Skin epidermis (tissue), 12 donors: ENCODE results near the gene DIO1.
"Not testable (repeated sequence)": the region's sequence is repeated elsewhere in the genome, so short reads cannot be mapped to it uniquely, and the experiment has no call there.

Experiments
- H3K27ac ChIP-seq, 21 experiments: fragments of 200-600 bp; sonication (generic) in 11 of 21; one replicate each; pipeline ENCODE4 v1.5.0; 2020; ENCODE audit warnings: mild to moderate bottlenecking in 3 of 21, inconsistent platforms in 2 of 21, moderate library complexity in 2 of 21
- H3K4me3 ChIP-seq, 7 experiments: fragments of 200-600 bp; sonication (generic) in 2 of 7; one replicate each; pipeline ENCODE4 v1.5.0; 2020; ENCODE audit warnings: inconsistent platforms in 2 of 7, mild to moderate bottlenecking in 2 of 7, moderate library complexity in 1 of 7

The DIO1 gene

DNA sequence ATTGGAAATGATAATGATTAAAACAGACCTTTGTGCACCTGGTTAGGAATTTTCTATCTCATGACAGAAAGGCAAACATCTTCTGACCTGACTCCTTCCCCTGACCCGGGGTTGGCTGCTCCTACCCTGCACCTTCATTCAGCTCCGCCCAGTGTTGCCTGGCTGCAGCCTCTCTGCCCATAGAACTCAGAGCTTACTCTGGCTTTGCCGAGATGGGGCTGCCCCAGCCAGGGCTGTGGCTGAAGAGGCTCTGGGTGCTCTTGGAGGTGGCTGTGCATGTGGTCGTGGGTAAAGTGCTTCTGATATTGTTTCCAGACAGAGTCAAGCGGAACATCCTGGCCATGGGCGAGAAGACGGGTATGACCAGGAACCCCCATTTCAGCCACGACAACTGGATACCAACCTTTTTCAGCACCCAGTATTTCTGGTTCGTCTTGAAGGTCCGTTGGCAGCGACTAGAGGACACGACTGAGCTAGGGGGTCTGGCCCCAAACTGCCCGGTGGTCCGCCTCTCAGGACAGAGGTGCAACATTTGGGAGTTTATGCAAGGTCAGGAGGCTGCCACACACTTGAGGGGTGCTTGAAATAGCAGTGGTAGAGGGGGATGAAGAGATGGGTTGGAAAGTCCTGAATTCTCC lies at the start of gene DIO1:
TSS of gene DIO1 (plus strand) at position 189 of the 638 bp plus-strand sequence. CDS start at position 213, 24 bp downstream.
- H3K27ac ChIP-seq, result peak within 1 kb of the TSS in 2 of 21 experiments; percentile 22 to 54
- H3K4me3 ChIP-seq, result no peak within 1 kb of the TSS

DNA sequence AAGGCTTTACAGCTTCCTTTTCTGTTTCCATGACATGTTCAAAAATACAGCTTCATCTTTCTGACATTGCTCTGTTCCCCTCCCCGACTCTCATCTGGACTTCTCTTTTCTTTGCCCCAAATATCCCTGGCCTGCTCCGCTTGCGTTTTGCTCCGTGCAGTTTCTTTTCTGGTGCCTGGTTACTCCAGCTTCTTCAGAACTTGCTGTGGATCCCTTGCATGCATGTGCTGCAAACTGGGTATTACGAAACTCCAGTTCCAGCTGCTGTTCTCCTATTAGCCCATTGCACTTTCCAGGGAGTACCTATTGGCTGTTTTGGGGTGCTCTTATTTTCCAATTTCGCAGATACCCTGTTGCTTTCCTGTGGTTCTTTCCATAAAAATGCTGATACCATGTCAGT lies 46.0 kb upstream of the DIO1 start:
- Histone ChIP-seq H3K27ac (no peak overlapping the region), H3K4me3 (no peak overlapping the region)

DNA sequence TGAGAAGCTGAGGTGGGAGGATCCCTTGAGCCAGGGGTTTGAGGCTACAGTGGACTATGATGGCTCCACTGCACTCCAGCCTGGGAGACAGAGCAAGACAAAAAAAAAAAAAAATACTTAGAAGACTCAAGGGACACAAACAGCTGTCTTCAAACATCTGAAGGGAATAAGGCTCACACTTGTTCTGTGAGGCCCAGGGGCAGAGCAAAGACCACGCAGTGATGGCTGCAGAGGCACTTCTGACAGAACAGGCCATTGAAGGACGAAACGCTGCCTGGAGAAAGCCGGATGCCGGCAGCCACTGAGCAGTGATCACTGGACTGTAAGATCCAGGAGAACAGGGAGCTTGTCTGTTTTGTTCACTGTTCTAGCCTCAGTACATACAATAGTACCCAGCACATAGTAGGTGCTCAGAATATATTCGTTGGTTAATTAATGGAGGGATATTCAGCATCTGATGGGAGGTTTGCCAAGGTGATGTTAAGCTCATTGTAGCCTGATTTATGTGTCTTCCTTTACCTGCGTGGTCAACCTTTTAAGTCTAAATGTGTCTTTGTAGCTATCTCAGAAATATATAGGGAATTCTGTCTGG lies 43.8 kb upstream of the DIO1 start:
- no peak overlapping the region for H3K4me3 ChIP-seq
- no peak overlapping the region for H3K27ac ChIP-seq

DNA sequence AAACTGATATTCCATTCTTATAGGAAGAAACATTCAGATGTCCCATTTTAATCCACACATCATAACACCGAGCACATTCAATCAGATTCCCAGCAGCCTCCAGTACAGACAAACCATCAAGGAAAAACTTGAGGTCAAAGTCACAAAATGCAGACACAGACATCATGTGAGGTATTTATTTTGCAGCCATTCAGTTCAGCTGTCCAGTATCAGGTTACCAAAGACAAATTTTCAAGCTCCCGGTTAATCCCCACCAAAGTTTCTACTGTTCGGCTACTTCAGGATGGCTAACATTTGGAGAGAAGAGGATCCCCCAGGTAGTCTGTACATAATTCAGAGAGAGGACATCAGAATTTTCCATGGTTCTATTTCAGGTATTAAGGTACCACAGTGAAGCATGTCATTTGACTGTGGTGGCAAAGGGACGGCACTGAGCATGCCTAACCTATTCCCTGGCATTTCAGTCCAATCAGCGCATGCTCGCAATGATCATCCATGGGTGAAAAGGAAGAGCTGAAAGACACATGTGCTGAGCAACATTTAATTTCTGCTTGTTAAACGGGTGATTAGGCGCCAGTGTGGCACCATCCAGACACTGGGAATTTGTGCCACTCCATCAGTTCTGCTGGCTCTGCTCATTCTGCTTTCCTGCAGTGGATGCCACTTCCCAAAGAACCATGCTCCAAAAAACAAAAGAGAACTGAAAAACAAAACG lies 42.3 kb upstream of the DIO1 start:
- no peak overlapping the region for H3K27ac ChIP-seq
- H3K4me3 ChIP-seq, result no peak overlapping the region

DNA sequence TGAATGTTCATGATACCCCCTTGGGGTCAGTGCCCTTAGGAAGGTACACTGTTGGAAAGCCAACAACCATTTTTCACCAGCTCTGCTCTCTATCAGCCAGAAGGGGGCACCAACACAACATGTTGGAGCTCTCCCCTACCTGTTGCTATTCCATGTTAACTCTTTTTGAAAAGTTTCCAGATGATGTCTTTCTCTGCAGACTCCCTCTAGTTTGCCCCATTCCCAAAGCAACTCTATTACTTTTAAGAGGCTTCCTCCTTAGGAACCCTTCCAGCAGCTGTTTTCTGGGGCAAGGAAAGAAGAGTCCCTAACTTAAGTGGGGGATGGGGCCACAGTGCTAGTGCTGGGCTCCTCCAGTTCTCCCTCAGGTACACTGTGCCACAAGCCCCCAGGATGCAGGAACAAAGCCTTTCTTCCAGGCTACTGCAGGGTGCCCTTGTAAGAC lies 33.0 kb upstream of the DIO1 start:
- no peak overlapping the region for H3K4me3 ChIP-seq

DNA sequence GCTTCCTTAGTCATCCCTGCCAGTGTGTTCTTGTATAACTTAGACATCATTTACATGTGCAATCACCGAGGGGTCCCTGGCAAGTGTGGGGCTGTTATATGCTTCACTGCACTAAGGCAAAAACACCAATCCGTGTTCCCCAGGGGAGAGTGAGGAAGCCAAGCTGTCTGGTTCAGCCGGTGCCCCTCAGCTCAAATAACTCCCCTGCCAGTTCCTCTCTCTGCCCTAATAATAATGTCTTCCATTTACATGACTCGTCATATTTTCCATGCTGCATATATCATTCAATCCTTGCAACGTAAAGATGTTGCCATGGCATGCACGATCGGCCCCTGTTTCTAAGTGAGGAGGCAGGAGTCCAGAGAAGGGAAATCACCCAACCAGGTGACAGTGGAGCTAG lies 31.5 kb upstream of the DIO1 start:
- H3K27ac ChIP-seq, result no peak overlapping the region
- H3K4me3 ChIP-seq, result no peak overlapping the region

More for the DNA sequence above, 33.0 kb upstream of the DIO1 start:
- H3K27ac ChIP-seq, result no peak overlapping the region

DNA sequence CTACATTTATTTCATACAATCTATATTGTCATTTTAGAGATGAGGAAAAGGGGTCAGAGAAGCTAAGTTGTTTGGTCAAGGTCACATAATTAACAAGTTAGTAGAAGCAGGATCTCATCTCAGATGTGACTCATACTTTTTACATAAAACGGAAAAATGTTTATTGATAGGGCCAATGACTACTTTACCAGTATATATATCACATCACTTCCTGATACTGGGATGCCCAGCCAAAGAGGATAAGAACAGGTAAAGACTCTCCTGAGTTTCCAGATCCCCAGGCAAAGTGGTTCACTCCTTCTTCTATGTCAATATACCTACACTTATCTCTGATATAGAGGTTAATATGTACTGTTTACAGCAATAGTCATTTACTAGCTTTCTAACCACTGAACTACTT lies 25.4 kb upstream of the DIO1 start:
- H3K4me3 ChIP-seq, result no peak overlapping the region
- H3K27ac ChIP-seq, result no peak overlapping the region

DNA sequence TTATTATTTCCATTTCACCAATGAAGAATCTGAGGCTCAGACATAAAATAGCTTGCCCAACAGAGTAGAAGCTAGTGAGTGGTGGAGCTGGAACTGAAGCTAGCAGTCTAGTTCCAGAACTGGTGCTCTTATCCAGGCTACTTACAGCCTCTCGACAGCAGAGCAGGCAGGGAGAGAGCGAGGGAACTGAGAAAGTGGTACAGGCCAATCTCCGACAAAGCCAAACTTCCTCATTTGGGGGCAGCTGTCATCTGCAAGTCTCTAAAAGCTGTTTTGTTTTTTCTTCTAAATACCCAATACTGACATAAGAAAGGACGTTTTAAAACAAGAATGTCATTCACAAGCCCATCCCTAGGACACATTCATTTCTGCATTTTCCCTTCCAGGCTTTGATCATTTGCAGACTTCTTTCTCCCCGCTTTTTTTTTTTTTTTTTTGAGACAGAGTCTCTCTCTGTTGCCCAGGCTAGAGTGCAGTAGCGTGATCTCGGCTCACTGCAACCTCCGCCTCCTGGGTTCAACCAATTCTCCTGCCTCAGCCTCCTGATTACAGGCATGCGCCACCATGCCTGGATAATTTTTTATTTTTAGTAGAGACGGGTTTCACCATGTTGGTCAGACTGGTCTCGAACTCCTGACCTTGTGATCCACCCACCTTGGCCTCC lies 24.4 kb upstream of the DIO1 start:
- no peak overlapping the region for H3K27ac ChIP-seq
- H3K4me3 ChIP-seq, result no peak overlapping the region

DNA sequence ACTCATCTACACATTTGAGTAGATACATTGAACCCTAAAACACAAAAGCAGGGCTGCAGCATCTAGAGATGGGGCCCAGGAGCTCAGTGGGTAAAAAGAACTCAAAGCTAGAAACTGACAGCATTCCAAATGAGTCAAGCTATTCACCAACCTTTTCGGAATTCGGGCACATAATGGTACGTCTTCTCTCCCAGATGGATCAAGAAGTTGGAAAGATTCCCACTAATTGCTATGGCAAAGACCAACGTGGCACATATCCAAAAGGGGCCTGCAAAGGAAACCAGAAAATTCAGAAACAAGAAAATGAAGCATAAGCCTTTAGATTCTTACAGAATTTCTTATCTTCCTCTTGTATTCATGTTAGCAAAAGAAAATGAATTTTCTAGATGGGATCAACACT lies 22.8 kb upstream of the DIO1 start:
- H3K4me3 ChIP-seq, result no peak overlapping the region

DNA sequence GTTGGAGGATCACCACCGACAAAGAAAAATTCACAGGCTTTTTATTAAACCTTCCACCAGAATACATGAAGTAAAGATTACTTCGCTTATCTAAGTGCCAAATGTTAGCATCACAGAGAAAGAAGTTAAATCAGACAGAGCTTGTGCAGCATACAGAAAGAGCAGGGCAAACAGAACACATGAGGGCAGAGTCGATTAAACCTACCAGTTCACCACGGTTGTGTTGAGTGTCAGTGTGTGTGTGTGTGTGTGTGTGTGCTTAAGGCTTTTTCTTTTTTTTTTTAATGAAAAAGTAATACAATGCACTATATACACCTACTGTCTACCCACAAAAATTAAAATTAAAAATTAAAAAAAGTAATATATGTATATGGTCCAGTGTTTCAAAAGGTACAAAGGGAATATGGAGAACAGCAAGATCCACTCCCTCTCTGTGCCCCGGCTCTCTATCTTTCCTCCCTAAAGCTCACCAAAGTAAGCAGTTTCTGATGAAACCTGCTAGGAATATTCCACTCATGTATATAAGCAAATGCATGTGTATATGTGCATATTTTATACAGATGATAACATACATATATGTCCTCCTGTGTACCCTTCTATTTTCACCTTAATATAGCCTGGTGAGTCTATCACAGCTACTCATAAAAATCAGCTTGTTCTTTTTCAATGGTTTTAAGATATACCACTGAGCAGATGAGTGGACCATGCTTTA lies 22.1 kb upstream of the DIO1 start:
- Histone ChIP-seq H3K27ac (no peak overlapping the region), H3K4me3 (no peak overlapping the region)

More for the DNA sequence above, 22.8 kb upstream of the DIO1 start:
- no peak overlapping the region for H3K27ac ChIP-seq

DNA sequence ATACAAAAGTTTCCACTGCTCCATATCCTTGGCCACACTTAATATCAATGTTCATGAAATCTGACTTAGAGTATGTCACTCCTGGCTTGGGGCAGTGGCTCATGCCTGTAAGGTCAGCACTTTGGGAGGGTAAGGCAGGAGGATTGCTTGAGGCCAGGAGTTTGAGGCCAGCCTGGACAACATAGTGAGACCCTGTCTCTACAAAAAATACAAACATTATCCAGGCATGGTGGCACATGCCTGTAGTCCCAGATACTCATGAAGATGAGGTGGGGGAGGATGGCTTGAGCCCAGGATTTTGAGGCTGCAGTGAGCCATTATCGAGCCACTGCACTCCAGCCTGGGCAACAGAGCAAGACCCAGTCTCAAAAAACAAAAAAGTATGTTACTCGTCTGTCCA lies 18.8 kb upstream of the DIO1 start:
- H3K4me3 ChIP-seq, H3K27ac ChIP-seq: not testable (repeated sequence)

DNA sequence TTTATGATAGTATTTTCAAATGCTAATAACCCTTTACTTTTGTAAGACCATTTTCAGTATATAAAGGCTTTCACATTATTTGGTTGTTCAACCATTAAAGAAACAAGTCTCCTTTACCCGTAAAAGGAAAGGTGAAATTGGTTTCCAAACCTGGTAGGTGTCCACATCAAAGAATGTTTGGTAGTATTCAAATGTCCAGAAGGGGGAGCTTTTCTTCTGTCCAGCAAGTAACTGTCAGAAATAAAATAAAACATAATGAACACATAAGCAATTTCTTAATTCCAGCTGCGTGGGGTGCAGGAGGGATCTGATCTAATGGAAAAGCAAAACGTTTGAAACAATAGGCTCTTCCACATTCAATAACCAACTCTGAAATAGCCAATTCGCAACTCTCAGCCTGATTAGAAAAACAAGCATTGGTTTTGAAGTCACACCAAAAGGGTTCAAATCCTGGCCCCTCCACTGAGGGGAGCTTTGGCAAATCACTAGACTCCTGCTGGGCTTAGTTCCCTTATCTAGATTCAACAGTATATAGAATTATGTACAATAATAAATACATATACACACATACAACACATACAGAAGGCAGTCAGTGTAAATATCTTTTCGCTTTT lies 15.4 kb upstream of the DIO1 start:
- no peak overlapping the region for H3K27ac ChIP-seq
- H3K4me3 ChIP-seq, result no peak overlapping the region

DNA sequence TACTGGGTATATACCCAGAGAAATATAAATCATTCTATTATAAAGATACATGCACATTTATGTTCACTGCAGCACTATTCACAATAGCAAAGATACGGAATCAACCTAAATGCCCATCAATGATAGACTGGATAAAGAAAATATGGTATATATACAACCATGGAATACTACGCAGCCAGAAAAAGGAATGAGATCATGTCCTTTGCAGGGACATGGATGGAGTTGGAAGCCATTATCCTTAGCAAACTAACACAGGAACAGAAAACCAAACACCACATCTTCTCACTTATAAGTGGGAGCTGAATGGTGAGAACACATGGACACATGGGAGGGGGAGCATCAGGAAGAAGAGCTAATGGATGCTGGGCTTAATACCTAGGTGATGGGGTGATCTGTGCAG lies 12.1 kb upstream of the DIO1 start:
- H3K27ac ChIP-seq, H3K4me3 ChIP-seq: not testable (repeated sequence)

DNA sequence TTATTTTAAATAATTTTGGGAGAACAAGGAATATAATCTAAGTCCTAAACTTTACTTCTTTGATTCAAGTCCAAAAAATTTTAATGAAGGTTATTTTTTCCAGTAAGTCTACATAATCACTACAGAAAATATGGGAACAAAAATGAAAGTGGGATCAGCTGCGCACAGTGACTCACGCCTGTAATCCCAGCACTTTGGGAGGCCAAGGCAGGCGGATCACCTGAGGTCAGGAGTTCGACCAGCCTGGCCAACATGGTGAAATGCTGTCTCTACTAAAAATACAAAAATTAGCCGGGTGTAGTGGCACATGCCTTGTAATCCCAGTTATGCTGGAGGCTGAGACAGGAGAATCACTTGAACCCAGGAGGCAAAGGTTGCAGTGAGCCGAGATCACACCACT lies 10.4 kb upstream of the DIO1 start:
- H3K4me3 ChIP-seq, H3K27ac ChIP-seq: not testable (repeated sequence)

DNA sequence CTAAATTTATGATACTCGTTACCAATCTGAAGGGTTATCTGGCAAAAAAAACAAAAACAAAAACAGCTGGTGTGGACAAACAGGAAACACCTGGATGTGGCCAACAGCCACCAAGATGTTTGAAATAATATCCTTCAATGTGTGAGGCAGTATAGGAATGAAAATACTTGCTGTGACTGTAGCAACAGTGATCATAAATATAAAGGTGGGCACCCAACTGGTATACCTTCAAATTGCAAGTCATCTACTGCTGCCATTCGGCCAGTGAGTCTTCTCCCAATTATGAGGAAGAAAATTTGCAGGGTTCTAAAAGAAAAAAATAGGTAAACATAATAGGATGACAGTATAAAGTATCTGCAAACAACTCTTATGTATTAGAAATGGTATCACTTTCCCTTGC lies 5.3 kb upstream of the DIO1 start:
- Histone ChIP-seq H3K4me3 (peak overlapping the region; percentile 69 to 86 (median 75)), H3K27ac (peak overlapping the region in 7 of 21 experiments; percentile 76 to 94 (median 86))

DNA sequence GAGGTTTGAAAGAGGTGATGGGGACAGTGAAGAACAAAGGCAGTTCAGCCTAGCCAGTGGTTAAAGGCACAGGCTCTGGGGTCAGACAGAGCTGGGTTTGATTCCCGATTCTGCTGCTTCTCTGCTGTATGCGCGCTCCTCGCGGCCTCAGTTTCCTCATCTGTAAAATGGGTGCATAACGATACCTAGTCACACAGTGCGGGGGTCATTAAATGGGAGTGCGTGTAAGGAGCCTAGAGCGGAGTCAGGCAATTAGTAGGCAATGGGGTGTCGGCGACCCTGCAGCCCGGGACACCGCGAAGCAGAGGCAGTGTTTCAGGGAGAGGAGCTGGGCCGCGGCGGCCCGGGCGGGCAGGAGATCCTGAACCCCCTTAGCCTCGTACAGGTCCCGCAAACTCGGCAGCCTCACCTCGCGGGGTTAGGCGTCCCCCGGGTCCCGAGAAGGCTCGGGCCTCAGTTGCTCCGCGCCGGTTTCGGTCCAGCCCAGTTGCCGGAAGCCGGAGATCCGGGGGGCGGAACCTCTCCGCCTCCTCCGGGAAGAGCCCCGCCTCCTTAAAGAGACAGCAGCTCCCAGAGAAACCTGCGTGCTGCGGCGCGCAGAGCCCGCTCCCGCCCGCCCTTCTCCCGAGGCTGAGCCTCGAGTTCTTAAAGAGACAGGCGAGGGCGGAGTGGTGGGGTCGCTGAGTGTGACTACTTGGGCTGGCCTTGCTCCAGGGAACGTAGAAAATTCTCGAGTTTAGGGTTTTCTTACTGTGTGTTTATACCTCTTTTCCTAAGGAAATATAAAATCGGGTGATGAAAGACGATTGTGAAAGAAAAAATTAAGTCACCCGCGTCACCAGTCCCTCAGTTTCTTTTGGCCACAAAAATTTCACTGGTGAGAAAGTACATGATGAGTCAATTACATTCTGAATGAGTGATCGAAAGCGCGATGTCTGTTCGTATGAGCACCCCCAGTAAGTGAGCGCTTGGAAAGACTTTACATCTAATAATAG lies 4.4 kb upstream of the DIO1 start, which contains the start of gene YIPF1:
TSS of gene YIPF1 (minus strand) at position 494 of the 995 bp plus-strand sequence. CDS start 860 bp downstream, outside the sequence.
- peak within 1 kb of the TSS; percentile 37 to 95 (median 86) for H3K27ac ChIP-seq

DNA sequence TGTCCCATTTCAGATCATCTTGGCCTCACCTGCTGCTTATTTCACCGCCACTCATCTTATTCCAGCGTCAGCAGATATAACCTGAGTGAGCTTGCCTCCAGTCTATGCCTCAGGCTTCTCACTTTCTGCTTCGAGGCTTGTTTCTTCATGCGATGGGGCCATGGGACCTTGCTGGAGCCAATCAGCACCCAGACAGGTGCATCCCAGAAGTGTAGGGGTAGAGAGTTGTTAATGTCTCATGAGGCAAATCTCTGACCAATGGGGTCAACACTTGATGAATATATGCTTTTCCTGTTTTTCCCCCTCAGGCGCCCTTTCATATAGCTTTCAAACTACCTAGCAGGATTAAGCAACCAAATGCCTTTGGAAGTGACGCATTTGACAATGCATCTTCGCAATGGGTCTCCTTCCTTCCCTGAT lies 3.5 kb upstream of the DIO1 start:
- H3K4me3 ChIP-seq, result peak overlapping the region in 5 of 7 experiments; percentile 69 to 86 (median 80)
- peak overlapping the region in 13 of 21 experiments; percentile 38 to 95 (median 83) for H3K27ac ChIP-seq

More for the DNA sequence above, 4.4 kb upstream of the DIO1 start, which contains the start of gene YIPF1:
- H3K4me3 ChIP-seq, result peak within 1 kb of the TSS; percentile 69 to 86 (median 75)

DNA sequence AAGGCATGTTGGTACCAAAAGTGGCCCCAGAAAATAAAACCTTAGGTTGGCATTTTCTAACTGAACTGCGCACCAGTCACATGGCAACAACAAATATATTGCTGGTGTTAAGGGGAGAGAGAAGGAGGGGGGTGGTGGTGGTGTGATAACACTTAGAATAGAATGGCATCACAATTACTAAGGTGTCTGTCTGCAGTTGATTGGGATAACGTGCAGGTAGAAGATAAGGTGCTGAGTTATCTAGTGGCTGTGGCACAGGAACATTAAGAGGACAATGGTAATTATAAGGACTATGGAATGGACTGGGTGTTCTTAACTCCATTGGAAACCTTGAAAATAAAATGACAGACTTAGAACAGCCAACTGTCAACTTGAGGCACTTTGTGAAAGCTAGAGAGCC lies 3.0 kb upstream of the DIO1 start:
- Histone ChIP-seq H3K4me3 (no peak overlapping the region), H3K27ac (no peak overlapping the region)
